ENCODE measurements around the gene NFASC.

NFASC gene

GRCh38 chr1:204870160-204870912, at the start of gene NFASC:
TSS of gene NFASC (plus strand) at chr1:204870862. CDS start at chr1:204944316, 73,454 bp downstream.
- DNase-seq, result no peak

GRCh38 chr1:204821476-204821875, 49.2 kb upstream of the NFASC start:
- DNase-seq, result no peak

GRCh38 chr1:204821924-204822323, 48.7 kb upstream of the NFASC start:
- DNase-seq, result no peak

GRCh38 chr1:204826970-204827369, 43.7 kb upstream of the NFASC start:
- DNase-seq, result peak in 1 of 2 donors; percentile 21

- DNase-seq, result peak; percentile 52 to 60
These were observed 42.3 kb upstream of the NFASC start for GRCh38 chr1:204828352-204828850.

- no peak for DNase-seq
These were observed 41.4 kb upstream of the NFASC start for GRCh38 chr1:204829133-204829825.

GRCh38 chr1:204830747-204831146, 39.9 kb upstream of the NFASC start:
- DNase-seq, result no peak

GRCh38 chr1:204831186-204831585, 39.5 kb upstream of the NFASC start:
- DNase-seq, result no peak

- DNase-seq, result no peak
These were observed 36.3 kb upstream of the NFASC start for GRCh38 chr1:204834336-204834735.

- DNase-seq, result no peak
These were observed 35.9 kb upstream of the NFASC start for GRCh38 chr1:204834752-204835151.

- DNase-seq, result no peak
These were observed 34.9 kb upstream of the NFASC start for GRCh38 chr1:204835737-204836136.

- no peak for DNase-seq
These were observed 33.8 kb upstream of the NFASC start for GRCh38 chr1:204836856-204837255.

- DNase-seq, result peak; percentile 21 to 25
These were observed 33.1 kb upstream of the NFASC start for GRCh38 chr1:204837440-204838084.

- DNase-seq, result no peak
These were observed 29.3 kb upstream of the NFASC start for GRCh38 chr1:204841316-204841715.

GRCh38 chr1:204841798-204842197, 28.9 kb upstream of the NFASC start:
- no peak for DNase-seq

GRCh38 chr1:204842369-204842768, 28.3 kb upstream of the NFASC start:
- no peak for DNase-seq

- no peak for DNase-seq
These were observed 27.8 kb upstream of the NFASC start for GRCh38 chr1:204842892-204843291.

GRCh38 chr1:204846546-204846945, 24.1 kb upstream of the NFASC start:
- no peak for DNase-seq

- no peak for DNase-seq
These were observed 22.1 kb upstream of the NFASC start for GRCh38 chr1:204848579-204848978.

GRCh38 chr1:204852854-204853253, 17.8 kb upstream of the NFASC start:
- no peak for DNase-seq

GRCh38 chr1:204853436-204853835, 17.2 kb upstream of the NFASC start:
- DNase-seq, result no peak

GRCh38 chr1:204854286-204854685, 16.4 kb upstream of the NFASC start:
- DNase-seq, result no peak

GRCh38 chr1:204858363-204858821, 12.3 kb upstream of the NFASC start:
- DNase-seq, result no peak

GRCh38 chr1:204859861-204860267, 10.8 kb upstream of the NFASC start:
- DNase-seq, result no peak

Measured in stimulated activated CD4-positive, alpha-beta T cell treated with anti-CD3 and anti-CD28 coated beads, Interleukin-2, amount 100 ng/mL, for 48 hours (primary cell).